Measurements from ENCODE around the gene RAB3C. TPM values are rescaled to one million over a fixed set of nuclear protein-coding genes. Genes with fewer than 3 reads are reported as not detected.

The RAB3C gene
- polyA plus RNA-seq, 1 experiment: not detected

GRCh38 chr5:58813855-58814254 lies 231.0 kb downstream of the RAB3C start:
- ChIA-PET CTCF (no interaction called here), POLR2A (no interaction called here)
- Histone ChIP-seq H3K27me3 (ENCODE audit: control insufficient read depth, insufficient read depth, low read length) (no peaks in the 10 kb centered on the region), H3K36me3 (ENCODE audit: control insufficient read depth, insufficient read depth, low read length) (no peaks in the 10 kb centered on the region), H3K4me3 (ENCODE audit: low read depth, low read length) (no peak overlapping the region)
- TF ChIP-seq, protein P1, sequence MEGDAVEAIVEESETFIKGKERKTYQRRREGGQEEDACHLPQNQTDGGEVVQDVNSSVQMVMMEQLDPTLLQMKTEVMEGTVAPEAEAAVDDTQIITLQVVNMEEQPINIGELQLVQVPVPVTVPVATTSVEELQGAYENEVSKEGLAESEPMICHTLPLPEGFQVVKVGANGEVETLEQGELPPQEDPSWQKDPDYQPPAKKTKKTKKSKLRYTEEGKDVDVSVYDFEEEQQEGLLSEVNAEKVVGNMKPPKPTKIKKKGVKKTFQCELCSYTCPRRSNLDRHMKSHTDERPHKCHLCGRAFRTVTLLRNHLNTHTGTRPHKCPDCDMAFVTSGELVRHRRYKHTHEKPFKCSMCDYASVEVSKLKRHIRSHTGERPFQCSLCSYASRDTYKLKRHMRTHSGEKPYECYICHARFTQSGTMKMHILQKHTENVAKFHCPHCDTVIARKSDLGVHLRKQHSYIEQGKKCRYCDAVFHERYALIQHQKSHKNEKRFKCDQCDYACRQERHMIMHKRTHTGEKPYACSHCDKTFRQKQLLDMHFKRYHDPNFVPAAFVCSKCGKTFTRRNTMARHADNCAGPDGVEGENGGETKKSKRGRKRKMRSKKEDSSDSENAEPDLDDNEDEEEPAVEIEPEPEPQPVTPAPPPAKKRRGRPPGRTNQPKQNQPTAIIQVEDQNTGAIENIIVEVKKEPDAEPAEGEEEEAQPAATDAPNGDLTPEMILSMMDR (IDR thresholded peaks at IDR 0.05; ENCODE audit: insufficient read depth, low read depth, low read length): no peak
- DNase-seq (ENCODE audit: low read depth): no peak

- TF ChIP-seq, protein P1 (IDR thresholded peaks at IDR 0.05; ENCODE audit: insufficient read depth, low read depth, low read length): no peak
- ChIA-PET CTCF (interaction anchor here (1.2 kb wide), 1 partner anchor 34 kb away, joined by 3 read pairs; no protein-coding TSS in a partner anchor), POLR2A (no interaction called here)
- H3K4me3 ChIP-seq (ENCODE audit: low read depth, low read length): no peak overlapping the region
- H3K36me3 ChIP-seq (ENCODE audit: control insufficient read depth, insufficient read depth, low read length): no peaks in the 10 kb centered on the region
- H3K27me3 ChIP-seq (ENCODE audit: control insufficient read depth, insufficient read depth, low read length): no peaks in the 10 kb centered on the region
- no peak for DNase-seq (ENCODE audit: low read depth)
Measured at GRCh38 chr5:58816181-58816731, 233.4 kb downstream of the RAB3C start.

DNA sequence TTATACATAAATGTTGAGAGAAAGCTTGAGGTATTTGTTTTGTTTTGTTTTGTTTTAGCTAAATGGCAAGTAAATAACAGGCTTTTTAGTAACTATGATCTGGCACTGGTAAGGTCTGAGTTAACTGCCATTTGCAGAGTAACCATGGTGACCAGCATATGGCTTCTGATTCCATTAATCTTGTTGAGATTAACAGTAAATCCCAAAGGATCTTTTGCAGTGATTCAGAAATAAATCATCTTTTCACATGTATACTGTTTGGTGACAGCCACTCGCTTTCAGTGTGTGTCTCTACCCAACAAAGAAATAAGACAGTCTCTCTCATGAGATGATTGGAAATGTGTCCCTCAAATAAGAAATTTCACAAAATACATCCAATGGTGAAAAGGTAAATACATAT lies 235.6 kb downstream of the RAB3C start:
- Histone ChIP-seq H3K36me3 (ENCODE audit: control insufficient read depth, insufficient read depth, low read length) (no peaks in the 10 kb centered on the region), H3K4me3 (ENCODE audit: low read depth, low read length) (no peak overlapping the region), H3K27me3 (ENCODE audit: control insufficient read depth, insufficient read depth, low read length) (no peaks in the 10 kb centered on the region)
- TF ChIP-seq, protein P1 (IDR thresholded peaks at IDR 0.05; ENCODE audit: insufficient read depth, low read depth, low read length): no peak
- CTCF ChIA-PET: no interaction called here
- DNase-seq (ENCODE audit: low read depth): no peak
- POLR2A ChIA-PET: no interaction called here

DNA sequence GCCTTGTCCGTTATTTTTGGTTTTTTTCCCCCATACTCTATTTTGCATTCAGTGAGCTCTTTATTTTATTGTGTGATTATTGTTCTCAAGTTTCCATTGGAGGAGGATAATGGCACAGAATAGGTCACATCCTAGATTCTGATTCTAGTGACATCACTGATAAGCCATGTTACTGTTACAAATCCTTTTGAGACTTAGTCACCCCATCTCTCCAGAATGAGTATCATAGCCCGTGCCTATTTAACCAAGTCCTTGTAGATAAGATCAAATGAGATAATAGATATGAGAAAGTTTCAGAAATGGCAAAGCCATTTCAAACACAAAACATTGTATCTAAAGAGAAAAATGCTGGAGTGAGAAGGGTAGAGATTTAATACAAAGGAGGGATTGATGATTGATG lies 242.6 kb downstream of the RAB3C start:
- ChIA-PET CTCF (no interaction called here), POLR2A (no interaction called here)
- Histone ChIP-seq H3K4me3 (ENCODE audit: low read depth, low read length) (no peak overlapping the region), H3K27me3 (ENCODE audit: control insufficient read depth, insufficient read depth, low read length) (no peaks in the 10 kb centered on the region), H3K36me3 (ENCODE audit: control insufficient read depth, insufficient read depth, low read length) (no peaks in the 10 kb centered on the region)
- TF ChIP-seq, protein P1 (IDR thresholded peaks at IDR 0.05; ENCODE audit: insufficient read depth, low read depth, low read length): no peak
- no peak for DNase-seq (ENCODE audit: low read depth)

GRCh38 chr5:58825899-58826298 lies 243.0 kb downstream of the RAB3C start:
- no peak overlapping the region for H3K4me3 ChIP-seq (ENCODE audit: low read depth, low read length)
- no peak for DNase-seq (ENCODE audit: low read depth)
- TF ChIP-seq, protein P1 (IDR thresholded peaks at IDR 0.05; ENCODE audit: insufficient read depth, low read depth, low read length): no peak
- POLR2A ChIA-PET: no interaction called here
- CTCF ChIA-PET: no interaction called here
- H3K27me3 ChIP-seq (ENCODE audit: control insufficient read depth, insufficient read depth, low read length): no peaks in the 10 kb centered on the region
- H3K36me3 ChIP-seq (ENCODE audit: control insufficient read depth, insufficient read depth, low read length): no peaks in the 10 kb centered on the region
